WERI-Rb-1 (cell line): Measurements from ENCODE around the gene TXNRD2.
A peak's percentile ranks its signal among the peaks of the same experiment; 100 is the strongest.

ENCODE experiments used
- DNase-seq: peaks from one replicate; pipeline ENCODE4 v3.0.0-alpha.2; 2020
- H3K27ac ChIP-seq: fragments of 250-450 bp; sonication (Bioruptor Pico); 2 replicates; pipeline ENCODE4 v1.5.1; 2020; ENCODE audit warnings: mild to moderate bottlenecking, moderate library complexity
- H3K27me3 ChIP-seq: fragments of 250-450 bp; sonication (Bioruptor Pico); 2 replicates; pipeline ENCODE4 v1.5.1; 2021; ENCODE audit warnings: mild to moderate bottlenecking, low read depth, moderate library complexity; ENCODE audit not compliant: insufficient read depth, severe bottlenecking
- H3K36me3 ChIP-seq: fragments of 250-450 bp; sonication (Bioruptor Pico); 2 replicates; pipeline ENCODE4 v1.5.1; 2020; ENCODE audit warnings: mild to moderate bottlenecking, moderate library complexity
- H3K4me3 ChIP-seq: 2 replicates; pipeline ENCODE4 v1.5.1; 2011; ENCODE audit warnings: low read depth, mild to moderate bottlenecking, control low read depth, low read length
- H3K9me3 ChIP-seq: fragments of 250-450 bp; sonication (Bioruptor Pico); 2 replicates; pipeline ENCODE4 v1.5.1; 2021; ENCODE audit warnings: mild to moderate bottlenecking, moderate library complexity; ENCODE audit not compliant: severe bottlenecking
- CTCF ChIP-seq: IDR thresholded peaks from 2 replicates; pipeline ENCODE4 v1.5.1; 2011; ENCODE audit warnings: low read depth, mild to moderate bottlenecking, control low read depth, inconsistent platforms, low read length

Gene TXNRD2

GRCh38 chr22:19988965-19989724 is 47.5 kb upstream of the TXNRD2 start:
- H3K27me3 ChIP-seq, result no peaks in the 10 kb centered on the region
- H3K27ac ChIP-seq, result no peak overlapping the region; the same call in 1 of the 2 replicates
- H3K4me3 ChIP-seq, result no peak overlapping the region
- no peak for TF ChIP-seq CTCF
- no peaks in the 10 kb centered on the region for H3K9me3 ChIP-seq
- no peak for DNase-seq
- H3K36me3 ChIP-seq, result no peaks in the 10 kb centered on the region; the same call in 1 of the 2 replicates

DNA sequence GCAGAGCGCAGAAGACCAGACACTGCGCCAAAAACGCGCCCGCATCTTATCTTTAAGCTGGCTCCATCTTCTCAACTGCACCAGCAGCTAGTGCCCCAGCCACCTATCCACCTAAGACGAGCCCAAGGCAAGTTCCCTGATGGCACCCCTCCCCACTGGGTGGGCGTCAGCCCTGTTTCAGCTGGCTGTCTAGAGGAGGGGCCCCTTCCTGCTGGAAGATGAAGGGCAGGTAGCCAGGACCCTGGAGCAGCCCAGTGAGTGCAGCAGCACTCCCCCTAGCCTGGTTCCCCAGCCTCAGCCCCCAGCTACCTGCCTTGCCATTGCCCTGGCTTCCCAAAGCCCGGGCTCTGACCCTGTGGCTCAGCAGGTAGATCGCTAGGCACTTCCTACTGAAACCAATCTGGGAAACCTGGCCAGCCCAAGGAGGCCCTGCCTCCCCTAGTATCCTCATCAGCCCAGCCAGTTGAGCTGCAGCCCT is 46.8 kb upstream of the TXNRD2 start:
- Histone ChIP-seq H3K4me3 (no peak overlapping the region), H3K27ac (no peak overlapping the region), H3K27me3 (no peaks in the 10 kb centered on the region), H3K9me3 (no peaks in the 10 kb centered on the region), H3K36me3 (no peaks in the 10 kb centered on the region; the same call in 1 of the 2 replicates)
- TF ChIP-seq CTCF, result no peak
- no peak for DNase-seq

DNA sequence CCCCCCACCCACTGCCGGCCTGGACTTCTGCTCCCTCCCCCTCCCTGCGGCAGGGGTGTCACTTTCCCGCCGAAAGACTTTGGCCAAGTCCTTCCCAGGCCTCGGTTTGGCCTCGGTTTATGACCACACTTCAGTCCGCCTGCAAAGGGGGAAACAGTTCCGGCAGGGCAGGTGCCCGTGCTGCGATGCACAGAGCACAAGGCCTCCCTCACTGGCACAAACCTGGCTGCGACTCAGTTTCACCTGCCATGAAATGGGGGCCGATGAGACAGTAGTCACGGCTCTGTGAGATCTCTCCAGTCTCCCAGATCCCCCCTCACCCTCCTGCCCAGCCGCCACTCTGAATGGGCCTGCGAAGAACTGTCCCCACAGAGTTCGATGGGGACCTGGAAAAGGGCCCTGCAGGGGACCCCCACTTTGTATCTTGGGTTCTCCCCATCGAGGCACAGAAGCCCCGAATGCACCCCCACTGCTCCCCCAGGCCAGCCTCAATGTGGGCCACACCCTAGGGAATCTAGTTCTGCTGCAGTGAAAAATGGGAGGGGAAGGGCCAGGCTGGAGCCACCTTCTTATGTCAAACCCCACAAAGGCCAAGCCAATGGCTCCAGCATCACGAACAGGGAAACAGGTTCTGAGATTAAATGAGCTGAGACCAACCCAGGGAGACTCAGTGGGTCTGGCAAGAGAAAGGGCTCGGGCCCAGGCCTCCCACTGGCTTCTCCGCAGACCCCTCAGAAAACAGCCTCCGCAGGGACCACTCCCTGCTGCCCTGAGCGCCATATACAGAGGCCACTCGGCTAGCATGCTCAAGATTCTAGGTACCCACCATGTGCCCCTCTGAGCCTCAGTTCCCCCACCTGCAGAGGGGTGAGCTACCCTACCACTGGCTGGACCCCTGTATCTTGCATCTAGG is 46.0 kb upstream of the TXNRD2 start:
- no peak overlapping the region for H3K27ac ChIP-seq
- H3K9me3 ChIP-seq, result no peaks in the 10 kb centered on the region
- no peaks in the 10 kb centered on the region; the same call in 1 of the 2 replicates for H3K36me3 ChIP-seq
- no peak for TF ChIP-seq CTCF
- H3K4me3 ChIP-seq, result no peak overlapping the region
- no peaks in the 10 kb centered on the region for H3K27me3 ChIP-seq
- DNase-seq, result no peak

DNA sequence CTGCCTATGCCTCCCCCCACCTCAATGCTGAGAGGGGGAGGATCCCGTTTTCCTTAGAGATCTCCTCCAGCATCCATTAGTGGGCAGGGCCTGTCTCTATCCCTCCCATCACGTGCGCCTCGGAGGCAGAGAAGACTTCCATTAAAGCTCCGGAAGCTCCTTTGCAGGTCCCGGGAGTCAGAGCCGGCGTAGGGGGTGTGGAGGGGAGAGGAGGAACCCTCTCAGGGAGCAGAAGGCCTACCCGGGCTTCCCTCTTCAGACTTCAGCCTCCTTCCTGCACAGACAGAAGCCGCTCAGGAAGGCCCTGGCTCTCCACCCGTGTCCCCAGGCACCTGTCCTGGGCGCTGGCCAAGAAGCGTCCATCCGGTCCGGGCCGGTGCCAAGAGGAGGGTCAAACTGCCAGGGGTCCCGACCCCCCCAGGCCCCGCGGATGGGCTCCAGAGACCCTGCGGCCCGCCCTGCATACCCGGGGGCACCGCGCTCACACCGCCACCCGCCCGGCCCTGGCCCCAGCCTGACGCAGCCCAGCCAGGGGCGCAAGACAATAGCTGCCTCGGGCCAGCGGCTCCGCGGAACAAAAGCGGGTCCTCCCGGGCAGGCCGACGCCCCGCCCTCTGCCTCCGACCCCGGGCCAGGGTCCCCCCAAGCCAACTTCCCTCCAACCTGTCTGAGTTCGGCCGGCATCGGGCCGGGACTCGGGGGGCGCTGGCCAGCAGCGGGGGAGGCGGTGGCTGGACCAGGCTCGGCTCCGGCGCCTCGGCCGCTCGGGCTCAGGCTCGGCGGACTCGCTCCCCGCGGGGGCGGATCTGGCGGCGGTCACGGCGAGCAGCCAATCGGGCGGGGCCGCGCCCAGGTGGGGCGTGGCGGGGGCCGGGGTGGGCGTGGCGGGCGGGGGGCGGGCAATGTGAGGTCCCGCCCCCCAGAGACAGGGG is 45.1 kb upstream of the TXNRD2 start:
- DNase-seq, result peak; percentile 85
- Histone ChIP-seq H3K36me3 (peaks cover 2% of the 10 kb centered on the region; the same call in 1 of the 2 replicates), H3K4me3 (peak overlapping the region; percentile 60), H3K27me3 (no peaks in the 10 kb centered on the region), H3K9me3 (no peaks in the 10 kb centered on the region), H3K27ac (peak overlapping the region; percentile 83)
- TF ChIP-seq CTCF, result no peak

DNA sequence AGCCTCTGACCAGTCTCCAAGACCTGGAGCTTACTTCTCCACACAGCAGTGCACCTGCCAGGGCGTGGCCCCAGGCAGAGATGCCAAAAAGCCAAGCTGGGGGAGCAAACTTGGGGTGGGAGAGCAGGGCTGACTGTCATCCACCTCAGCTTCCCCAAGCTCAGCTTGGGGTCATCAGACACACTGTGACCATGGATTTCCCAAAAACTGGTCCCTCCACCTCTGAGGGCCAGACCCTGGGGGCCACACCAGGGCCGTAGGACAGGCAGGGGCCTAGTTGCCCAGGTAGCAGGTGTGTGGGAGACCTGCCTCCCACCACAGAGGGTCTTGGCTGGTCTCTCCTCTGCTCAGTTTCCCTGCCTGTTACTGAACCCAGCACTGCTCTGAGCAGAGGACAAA is 44.4 kb upstream of the TXNRD2 start:
- Histone ChIP-seq H3K27ac (no peak overlapping the region), H3K9me3 (no peaks in the 10 kb centered on the region), H3K4me3 (peak overlapping the region; percentile 60), H3K36me3 (peaks cover 9% of the 10 kb centered on the region; the same call in 1 of the 2 replicates), H3K27me3 (no peaks in the 10 kb centered on the region)
- no peak for DNase-seq
- TF ChIP-seq CTCF, result no peak
